Neuronal stem cell (in vitro differentiated cells): ENCODE results near the gene CDK8.
A peak's percentile ranks its signal among the peaks of the same experiment; 100 is the strongest.

Source experiments
- DNase-seq: peaks from one replicate; pipeline ENCODE4 v3.0.0-alpha.2; 2013; ENCODE audit warnings: low spot score
- H2AFZ ChIP-seq: one replicate; pipeline ENCODE4 v1.6.1; 2013; ENCODE audit warnings: mild to moderate bottlenecking, low read length, inconsistent platforms
- H2AK5ac ChIP-seq: 2 replicates; pipeline ENCODE4 v1.6.1; 2013; ENCODE audit warnings: low read depth, mild to moderate bottlenecking, inconsistent platforms, low read length, moderate library complexity, mixed read lengths
- H2BK120ac ChIP-seq: 2 replicates; pipeline ENCODE4 v1.6.1; 2013; ENCODE audit warnings: low read depth, mild to moderate bottlenecking, inconsistent platforms, low read length, moderate library complexity, mixed read lengths
- H2BK12ac ChIP-seq: one replicate; pipeline ENCODE4 v1.6.1; 2013; ENCODE audit warnings: low read length, inconsistent platforms
- H2BK15ac ChIP-seq: 2 replicates; pipeline ENCODE4 v1.6.1; 2013; ENCODE audit warnings: mild to moderate bottlenecking, low read length, inconsistent platforms, mixed read lengths
- H2BK5ac ChIP-seq: one replicate; pipeline ENCODE4 v1.6.1; 2013; ENCODE audit warnings: inconsistent platforms, mild to moderate bottlenecking, low read length, moderate library complexity
- H3K14ac ChIP-seq: one replicate; pipeline ENCODE4 v1.6.1; 2013; ENCODE audit warnings: low read length, inconsistent platforms
- H3K18ac ChIP-seq: 2 replicates; pipeline ENCODE4 v1.6.1; 2013; ENCODE audit warnings: low read length, inconsistent platforms
- H3K23ac ChIP-seq: 2 replicates; pipeline ENCODE4 v1.6.1; 2013; ENCODE audit warnings: low read depth, mild to moderate bottlenecking, mixed read lengths, low read length, inconsistent platforms; ENCODE audit not compliant: poor library complexity
- H3K27ac ChIP-seq: replicated peaks from 3 replicates; pipeline ENCODE4 v1.5.1; 2013; ENCODE audit warnings: low read length, inconsistent platforms
- H3K27me3 ChIP-seq, 3 experiments: 2 replicates each; pipeline ENCODE4 v1.6.1; 2013; ENCODE audit warnings: low read length in 3 of 3, mild to moderate bottlenecking in 2 of 3, inconsistent platforms in 1 of 3, low read depth in 1 of 3, mixed read lengths in 1 of 3, moderate library complexity in 1 of 3; ENCODE audit not compliant: control insufficient read depth in 3 of 3, insufficient read depth in 3 of 3
- H3K36me3 ChIP-seq, 2 donors: replicated peaks in 1 of 2; 2 replicates each; pipeline ENCODE4 v1.6.1; 2013; ENCODE audit warnings: low read length in 2 of 2; ENCODE audit not compliant: control insufficient read depth in 2 of 2, insufficient read depth in 2 of 2
- H3K4ac ChIP-seq: 2 replicates; pipeline ENCODE4 v1.6.1; 2013; ENCODE audit warnings: inconsistent platforms, mild to moderate bottlenecking, low read length, moderate library complexity
- H3K4me1 ChIP-seq, 2 donors: 1 replicate in 1 of 2; 2 replicates in 1 of 2; pipeline ENCODE4 v1.6.1; 2013; ENCODE audit warnings: low read length in 2 of 2, low read depth in 1 of 2; ENCODE audit not compliant: control insufficient read depth in 2 of 2, insufficient read depth in 1 of 2
- H3K4me2 ChIP-seq: one replicate; pipeline ENCODE4 v1.6.1; 2013; ENCODE audit warnings: mild to moderate bottlenecking, low read length, inconsistent platforms; ENCODE audit not compliant: insufficient read depth, poor library complexity, severe bottlenecking
- H3K4me3 ChIP-seq, 2 donors: 2 replicates each; pipeline ENCODE4 v1.5.1; 2013; ENCODE audit warnings: low read length in 2 of 2, mild to moderate bottlenecking in 2 of 2, inconsistent platforms in 1 of 2, moderate library complexity in 1 of 2
- H3K79me1 ChIP-seq: one replicate; pipeline ENCODE4 v1.6.1; 2013; ENCODE audit warnings: low read depth, mild to moderate bottlenecking, inconsistent platforms, low read length, moderate library complexity
- H3K9ac ChIP-seq: one replicate; pipeline ENCODE4 v1.6.1; 2013; ENCODE audit warnings: mild to moderate bottlenecking, low read depth, low read length, inconsistent platforms; ENCODE audit not compliant: poor library complexity
- H3K9me3 ChIP-seq, 2 donors: replicated peaks in 1 of 2; 2 replicates each; pipeline versions ENCODE3 to v1.6.1; 2013; ENCODE audit warnings: low read length in 2 of 2, mild to moderate bottlenecking in 2 of 2, inconsistent platforms in 1 of 2, low read depth in 1 of 2, mixed read lengths in 1 of 2, moderate library complexity in 1 of 2; ENCODE audit not compliant: control insufficient read depth in 2 of 2, insufficient read depth in 1 of 2
- H4K8ac ChIP-seq: one replicate; pipeline ENCODE4 v1.6.1; 2013; ENCODE audit warnings: low read depth, mild to moderate bottlenecking, inconsistent platforms, low read length, moderate library complexity
- H4K91ac ChIP-seq: one replicate; pipeline ENCODE4 v1.6.1; 2013; ENCODE audit warnings: low read length, low read depth, mild to moderate bottlenecking, inconsistent platforms; ENCODE audit not compliant: poor library complexity
- WGBS, 2 donors: extraction: QIAGEN DNeasy Blood & Tissue Kit; methylation state at CpG; one replicate each; pipeline ENCODE4 v1.1.7; 2013; ENCODE audit warnings: missing lambda C conversion rate in 2 of 2, mixed read lengths in 1 of 2; ENCODE audit not compliant: insufficient read length in 2 of 2, insufficient replicate concordance in 1 of 2; ENCODE audit errors: extremely low coverage in 2 of 2; 5-methylcytosine and 5-hydroxymethylcytosine counted together

The CDK8 gene

DNA sequence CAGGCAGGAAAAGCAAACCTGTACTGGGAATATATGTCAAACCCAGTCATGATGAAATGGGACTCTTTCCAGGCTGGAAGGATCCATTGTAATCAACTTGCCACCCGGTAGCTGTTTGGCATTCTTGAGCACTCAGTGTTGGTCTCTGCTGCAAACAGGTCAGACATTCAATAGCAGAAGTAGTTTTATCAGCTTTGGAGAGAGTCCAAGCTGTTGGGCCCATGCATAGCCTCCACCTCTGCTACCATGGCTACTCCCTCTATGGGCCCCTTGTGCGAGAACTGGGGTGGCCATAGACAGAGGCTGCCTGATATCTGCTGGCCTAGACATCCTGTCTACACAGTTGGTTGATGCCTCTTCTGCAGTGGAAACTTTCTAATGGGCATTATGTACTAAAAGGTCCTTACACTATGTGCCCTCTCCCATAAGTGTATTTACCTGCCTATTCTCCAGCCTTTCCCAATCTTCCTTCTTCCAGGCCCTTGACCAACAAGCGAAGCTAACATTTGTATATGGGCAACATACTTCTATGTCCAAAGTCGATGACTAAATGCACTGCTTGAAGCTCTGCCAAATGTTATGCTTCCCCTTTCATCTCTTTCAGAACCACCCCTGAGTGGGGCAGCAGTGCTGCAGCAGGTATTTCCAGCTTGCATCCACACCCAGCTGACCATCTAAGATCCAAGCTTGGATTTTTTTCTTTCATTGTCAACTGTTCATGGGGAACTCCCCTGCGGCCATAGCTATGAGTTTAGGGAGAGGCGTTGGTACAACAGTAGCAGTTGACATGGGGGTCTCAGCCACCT lies 26.6 kb upstream of the CDK8 start:
- Histone ChIP-seq H3K18ac (no peak overlapping the region), H2BK120ac (no peak overlapping the region), H3K23ac (no peak overlapping the region), H3K14ac (no peak overlapping the region), H2AK5ac (no peak overlapping the region), H3K4me1 (peaks cover 0 to 4% of the 10 kb centered on the region in 2 donors), H2BK5ac (no peak overlapping the region), H2AFZ (no peak overlapping the region), H2BK12ac (no peak overlapping the region), H3K27me3 (peaks cover 0 to 15% (median 0%) of the 10 kb centered on the region in 3 experiments), H3K79me1 (no peaks in the 10 kb centered on the region), H3K4me3 (no peak overlapping the region), H3K36me3 (no peaks in the 10 kb centered on the region), H4K8ac (no peak overlapping the region), H3K27ac (no peak overlapping the region), H3K9me3 (no peaks in the 10 kb centered on the region), H3K9ac (no peak overlapping the region), H3K4me2 (no peak overlapping the region), H2BK15ac (no peak overlapping the region), H3K4ac (no peak overlapping the region), H4K91ac (no peak overlapping the region)
- WGBS, 2 donors = no CpG with 5 or more reads among the region's 6 CpGs
- DNase-seq = no peak

DNA sequence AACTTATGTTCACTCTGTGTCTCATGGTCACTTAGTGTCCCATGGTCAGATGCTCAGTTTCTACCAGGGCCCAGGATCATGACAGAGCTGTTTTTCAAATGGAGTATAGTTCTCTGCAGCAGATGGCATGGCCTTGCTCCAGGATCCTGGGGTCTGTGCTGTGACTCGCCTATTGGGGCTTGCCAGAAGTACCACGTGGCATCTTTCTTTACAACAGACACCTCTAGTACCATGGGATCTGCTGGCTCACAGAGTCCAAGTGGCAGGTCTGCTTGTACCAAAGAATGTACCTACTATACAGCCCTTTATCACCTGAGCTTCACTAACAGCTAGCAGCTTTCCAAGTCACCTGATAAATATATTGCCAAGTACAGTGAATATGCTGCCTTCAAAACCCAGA lies 25.8 kb upstream of the CDK8 start:
- Histone ChIP-seq H3K4me1 (no peaks in the 10 kb centered on the region), H3K4me3 (no peak overlapping the region), H3K18ac (no peak overlapping the region), H2BK120ac (no peak overlapping the region), H3K27ac (no peak overlapping the region), H2AK5ac (no peak overlapping the region), H2BK15ac (no peak overlapping the region), H2BK5ac (no peak overlapping the region), H3K27me3 (peaks cover 0 to 15% (median 0%) of the 10 kb centered on the region in 3 experiments), H3K9me3 (no peaks in the 10 kb centered on the region), H3K9ac (no peak overlapping the region), H3K4ac (no peak overlapping the region), H2AFZ (no peak overlapping the region), H2BK12ac (no peak overlapping the region), H4K8ac (no peak overlapping the region), H4K91ac (no peak overlapping the region), H3K4me2 (no peak overlapping the region), H3K14ac (no peak overlapping the region), H3K79me1 (no peaks in the 10 kb centered on the region), H3K23ac (no peak overlapping the region), H3K36me3 (no peaks in the 10 kb centered on the region)
- no CpG with 5 or more reads among the region's 2 CpGs for WGBS, 2 donors
- DNase-seq = no peak

DNA sequence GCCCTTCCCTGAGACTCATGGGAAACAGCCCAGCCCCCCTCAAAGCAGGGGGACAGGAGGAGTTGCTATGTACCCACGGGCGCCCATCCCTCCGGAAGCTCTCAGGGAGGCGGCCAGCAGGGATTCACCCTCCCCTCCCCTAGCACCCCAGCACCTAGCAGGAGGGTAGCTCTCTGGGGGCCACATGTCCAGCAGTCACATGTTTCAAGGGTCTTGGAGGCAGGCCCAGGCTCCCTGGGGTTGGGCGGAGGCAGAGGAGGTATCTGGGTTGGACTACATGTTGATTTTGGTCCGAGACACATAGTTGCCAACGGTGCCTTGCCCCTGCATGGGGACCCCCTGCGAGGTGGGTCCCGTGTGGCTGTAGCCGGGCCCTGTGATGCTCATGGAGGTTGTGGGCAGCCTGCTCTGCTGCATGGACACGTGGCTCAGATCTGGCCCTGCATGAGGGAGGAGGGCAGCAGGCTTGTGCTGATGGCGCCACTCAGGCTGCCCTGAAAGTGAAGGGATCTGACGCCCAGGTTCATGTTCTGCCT lies 24.8 kb upstream of the CDK8 start:
- Histone ChIP-seq H2AFZ (no peak overlapping the region), H3K27me3 (peaks cover 0 to 15% (median 0%) of the 10 kb centered on the region in 3 experiments), H2BK12ac (no peak overlapping the region), H3K79me1 (no peaks in the 10 kb centered on the region), H3K23ac (peak overlapping the region; percentile 6), H3K18ac (no peak overlapping the region), H3K4me2 (no peak overlapping the region), H4K91ac (no peak overlapping the region), H2BK5ac (no peak overlapping the region), H3K4me1 (no peaks in the 10 kb centered on the region), H3K14ac (no peak overlapping the region), H3K9ac (peak overlapping the region; percentile 45), H2AK5ac (peak overlapping the region; percentile 37), H4K8ac (no peak overlapping the region), H3K4me3 (no peak overlapping the region), H3K27ac (no peak overlapping the region), H3K9me3 (no peaks in the 10 kb centered on the region), H2BK15ac (no peak overlapping the region), H2BK120ac (no peak overlapping the region), H3K36me3 (no peaks in the 10 kb centered on the region), H3K4ac (no peak overlapping the region)
- no CpG with 5 or more reads among the region's 13 CpGs for WGBS, 2 donors
- DNase-seq = no peak

DNA sequence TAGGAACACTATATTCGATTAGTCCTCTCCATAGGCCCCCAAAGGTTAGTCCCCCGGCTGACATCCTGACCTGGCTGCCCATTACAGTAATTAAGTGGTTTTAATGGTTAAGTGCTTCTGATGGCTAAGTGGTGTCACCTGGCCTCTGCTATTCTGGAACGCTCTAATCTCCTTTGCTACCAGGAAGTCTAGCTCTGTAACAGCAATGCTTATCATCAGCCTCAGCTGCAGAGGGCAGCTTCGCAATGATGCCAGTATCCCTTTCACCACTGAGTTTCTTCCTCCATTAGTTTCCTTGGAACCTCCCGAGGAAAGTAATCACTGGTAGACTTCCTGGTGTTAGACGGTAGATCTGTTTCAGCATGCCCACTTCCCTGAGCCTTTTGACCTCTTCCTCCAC lies 23.2 kb upstream of the CDK8 start:
- H2BK15ac ChIP-seq = no peak overlapping the region
- no peak for DNase-seq
- no peak overlapping the region for H4K8ac ChIP-seq
- no peaks in the 10 kb centered on the region for H3K9me3 ChIP-seq
- H3K79me1 ChIP-seq = no peaks in the 10 kb centered on the region
- no CpG with 5 or more reads among the region's 6 CpGs for WGBS, 2 donors
- peak overlapping the region; percentile 29 for H2AFZ ChIP-seq
- no peak overlapping the region for H3K4me3 ChIP-seq
- H3K4ac ChIP-seq = no peak overlapping the region
- H3K27me3 ChIP-seq = peaks cover 0 to 15% (median 0%) of the 10 kb centered on the region in 3 experiments
- H3K18ac ChIP-seq = no peak overlapping the region
- no peak overlapping the region for H4K91ac ChIP-seq
- no peak overlapping the region for H3K4me2 ChIP-seq
- H3K4me1 ChIP-seq = no peaks in the 10 kb centered on the region
- H3K36me3 ChIP-seq = no peaks in the 10 kb centered on the region
- H3K9ac ChIP-seq = no peak overlapping the region
- H3K27ac ChIP-seq = no peak overlapping the region
- H2BK12ac ChIP-seq = no peak overlapping the region
- no peak overlapping the region for H2AK5ac ChIP-seq
- no peak overlapping the region for H2BK5ac ChIP-seq
- H2BK120ac ChIP-seq = no peak overlapping the region
- H3K14ac ChIP-seq = no peak overlapping the region
- no peak overlapping the region for H3K23ac ChIP-seq
